ENCODE data around the gene MTFMT.
"Not testable (repeated sequence)": the region's sequence is repeated elsewhere in the genome, so short reads cannot be mapped to it uniquely, and the experiment has no call there.

The MTFMT gene

GRCh38 chr15:65034719-65035118, 5.3 kb upstream of the MTFMT start:
- DNase-seq, result no peak

GRCh38 chr15:65033659-65034269, 4.3 kb upstream of the MTFMT start:
- peak; percentile 56 for DNase-seq

- DNase-seq, result peak; percentile 44
Observed at GRCh38 chr15:65032801-65033537, 3.5 kb upstream of the MTFMT start.

- DNase-seq, result no peak
Observed at GRCh38 chr15:65029736-65030208, 333 bp upstream of the MTFMT start.

- peak; percentile 18 for DNase-seq
Observed at GRCh38 chr15:65028338-65028737, 1.1 kb downstream of the MTFMT start.

GRCh38 chr15:65027593-65027992, 1.8 kb downstream of the MTFMT start:
- DNase-seq, result no peak

- no peak for DNase-seq
Observed at GRCh38 chr15:65026756-65027155, 2.7 kb downstream of the MTFMT start.

GRCh38 chr15:65021488-65021887, 8.0 kb downstream of the MTFMT start:
- no peak for DNase-seq

GRCh38 chr15:65020419-65020818, 9.0 kb downstream of the MTFMT start:
- no peak for DNase-seq

GRCh38 chr15:65011198-65011597, 18.2 kb downstream of the MTFMT start:
- not testable (repeated sequence) for DNase-seq

- DNase-seq, result no peak
Observed at GRCh38 chr15:65008983-65009382, 20.5 kb downstream of the MTFMT start.

GRCh38 chr15:65006876-65007275, 22.6 kb downstream of the MTFMT start:
- no peak for DNase-seq

- DNase-seq, result no peak
Observed at GRCh38 chr15:65004993-65005392, 24.4 kb downstream of the MTFMT start.

GRCh38 chr15:64997745-64998375, 31.6 kb downstream of the MTFMT start:
- DNase-seq, result no peak

- no peak for DNase-seq
Observed at GRCh38 chr15:64997066-64997465, 32.4 kb downstream of the MTFMT start.

- DNase-seq, result no peak
Observed at GRCh38 chr15:64993290-64993689, 36.1 kb downstream of the MTFMT start.

- no peak for DNase-seq
Observed at GRCh38 chr15:64991536-64992135, 37.8 kb downstream of the MTFMT start.

- no peak for DNase-seq
Observed at GRCh38 chr15:64990168-64990470, 39.3 kb downstream of the MTFMT start.

- DNase-seq, result peak; percentile 93
Observed at GRCh38 chr15:64989416-64990167, 39.8 kb downstream of the MTFMT start, which contains the start of gene SPG21. TSS of gene SPG21 (minus strand) at chr15:64989914. CDS start at chr15:64983569, 6,345 bp downstream.

- no peak for DNase-seq
Observed at GRCh38 chr15:64987136-64987535, 42.3 kb downstream of the MTFMT start.

GRCh38 chr15:64985366-64986033, 43.9 kb downstream of the MTFMT start:
- no peak for DNase-seq

- no peak for DNase-seq
Observed at GRCh38 chr15:64982472-64982871, 47.0 kb downstream of the MTFMT start.

All from CD4-positive, alpha-beta T cell treated with Interleukin-17A for 1 hour (primary cell).